Measurements from ENCODE around the gene DNAJC17.

DNAJC17 gene

GRCh38 chr15:40743921-40744814 lies 63.1 kb downstream of the DNAJC17 start:
- Histone ChIP-seq H3K4me3 (ENCODE audit: low read length) (no peak overlapping the region), H3K36me3 (ENCODE audit: insufficient read depth, low read depth, low read length) (peaks cover 35% of the 10 kb centered on the region; the same call in 1 of the 2 replicates), H3K27ac (ENCODE audit: low read length) (no peak overlapping the region), H3K27me3 (ENCODE audit: insufficient read depth, low read length) (no peaks in the 10 kb centered on the region), H3K9me3 (ENCODE audit: insufficient read depth, low read depth, low read length) (no peaks in the 10 kb centered on the region), H3K4me1 (ENCODE audit: insufficient read depth, low read length) (peaks cover 18% of the 10 kb centered on the region; the same call in 1 of the 2 replicates), H3K9ac (ENCODE audit: low read depth, low read length) (no peak overlapping the region)

DNA sequence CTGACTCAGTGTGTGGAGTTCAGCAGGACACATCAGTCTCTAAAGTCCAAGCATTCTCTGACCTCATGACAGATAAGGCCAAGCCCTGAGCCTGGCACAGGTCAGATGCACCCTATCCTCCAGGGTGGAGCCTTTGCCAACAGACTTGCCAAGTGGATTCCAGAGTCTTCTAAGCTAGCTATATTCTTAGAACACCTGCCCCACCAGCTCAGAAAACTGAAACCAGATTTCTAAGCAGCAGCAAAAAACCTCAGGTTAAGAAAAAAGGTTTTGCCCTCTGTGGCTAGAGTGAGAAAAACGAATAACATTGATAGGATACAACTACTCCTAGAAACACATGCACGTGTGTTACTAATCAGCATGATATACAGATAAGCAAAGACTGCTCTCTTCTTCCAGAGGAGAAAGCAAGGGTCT lies 63.8 kb downstream of the DNAJC17 start:
- H3K9me3 ChIP-seq (ENCODE audit: insufficient read depth, low read depth, low read length): no peaks in the 10 kb centered on the region
- H3K4me3 ChIP-seq (ENCODE audit: low read length): no peak overlapping the region
- H3K9ac ChIP-seq (ENCODE audit: low read depth, low read length): no peak overlapping the region
- peaks cover 37% of the 10 kb centered on the region; the same call in 1 of the 2 replicates for H3K36me3 ChIP-seq (ENCODE audit: insufficient read depth, low read depth, low read length)
- peaks cover 23% of the 10 kb centered on the region for H3K4me1 ChIP-seq (ENCODE audit: insufficient read depth, low read length)
- H3K27me3 ChIP-seq (ENCODE audit: insufficient read depth, low read length): no peaks in the 10 kb centered on the region
- H3K27ac ChIP-seq (ENCODE audit: low read length): no peak overlapping the region

DNA sequence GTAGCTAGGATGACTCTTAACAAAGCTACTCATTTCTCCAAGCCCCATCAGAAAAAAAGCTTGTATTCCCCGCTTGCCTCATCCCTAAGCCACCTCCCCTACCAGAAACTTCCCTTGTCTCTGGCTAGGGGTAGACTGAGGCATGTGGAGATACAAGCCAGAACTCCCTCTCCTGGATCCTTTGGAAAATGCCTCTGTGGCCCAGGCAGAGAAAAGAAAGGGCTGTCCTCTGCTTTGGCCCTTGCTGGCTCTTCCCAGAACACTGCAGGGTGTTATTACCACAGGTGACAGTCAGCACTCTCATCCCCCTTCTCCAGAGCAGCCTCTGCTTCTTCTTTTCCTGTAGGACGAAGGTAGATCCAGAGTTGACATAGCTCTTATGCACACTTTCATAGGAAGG lies 67.4 kb downstream of the DNAJC17 start:
- Histone ChIP-seq H3K4me3 (ENCODE audit: low read length) (no peak overlapping the region), H3K9me3 (ENCODE audit: insufficient read depth, low read depth, low read length) (no peaks in the 10 kb centered on the region), H3K4me1 (ENCODE audit: insufficient read depth, low read length) (peaks cover 28% of the 10 kb centered on the region), H3K9ac (ENCODE audit: low read depth, low read length) (peak overlapping the region; percentile 21; the same call in 1 of the 2 replicates), H3K27ac (ENCODE audit: low read length) (no peak overlapping the region), H3K36me3 (ENCODE audit: insufficient read depth, low read depth, low read length) (peaks cover 72% of the 10 kb centered on the region), H3K27me3 (ENCODE audit: insufficient read depth, low read length) (no peaks in the 10 kb centered on the region)

DNA sequence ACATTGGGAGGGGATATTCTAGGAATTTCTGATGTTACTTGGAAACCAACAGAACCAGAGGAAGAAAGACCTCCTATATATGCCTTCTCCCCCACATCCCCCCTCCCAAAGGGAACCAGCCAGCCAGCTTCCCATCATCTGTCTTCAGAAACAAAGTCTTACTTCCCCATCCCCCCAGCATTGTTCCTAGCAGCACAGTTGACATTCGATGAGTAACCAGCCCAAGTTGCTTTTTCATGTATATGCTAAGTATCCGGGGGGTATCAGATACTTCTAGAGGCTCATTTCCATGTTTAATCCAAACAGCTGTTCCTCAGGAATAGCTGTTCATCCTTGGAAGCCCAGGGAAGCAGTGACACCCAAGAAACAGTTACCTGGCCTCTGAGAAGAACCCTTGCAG lies 68.2 kb downstream of the DNAJC17 start:
- no peak overlapping the region for H3K27ac ChIP-seq (ENCODE audit: low read length)
- peaks cover 74% of the 10 kb centered on the region for H3K36me3 ChIP-seq (ENCODE audit: insufficient read depth, low read depth, low read length)
- H3K9me3 ChIP-seq (ENCODE audit: insufficient read depth, low read depth, low read length): no peaks in the 10 kb centered on the region
- H3K4me3 ChIP-seq (ENCODE audit: low read length): peak overlapping the region; percentile 44; the same call in 1 of the 2 replicates
- H3K4me1 ChIP-seq (ENCODE audit: insufficient read depth, low read length): peaks cover 28% of the 10 kb centered on the region
- peak overlapping the region; percentile 55; the same call in 1 of the 2 replicates for H3K9ac ChIP-seq (ENCODE audit: low read depth, low read length)
- no peaks in the 10 kb centered on the region for H3K27me3 ChIP-seq (ENCODE audit: insufficient read depth, low read length)

- Histone ChIP-seq H3K27me3 (ENCODE audit: insufficient read depth, low read length) (no peaks in the 10 kb centered on the region), H3K36me3 (ENCODE audit: insufficient read depth, low read depth, low read length) (peaks cover 76% of the 10 kb centered on the region), H3K27ac (ENCODE audit: low read length) (no peak overlapping the region), H3K4me3 (ENCODE audit: low read length) (no peak overlapping the region), H3K4me1 (ENCODE audit: insufficient read depth, low read length) (peaks cover 28% of the 10 kb centered on the region), H3K9me3 (ENCODE audit: insufficient read depth, low read depth, low read length) (no peaks in the 10 kb centered on the region), H3K9ac (ENCODE audit: low read depth, low read length) (0 out of 2 replicates have a peak overlapping the region, but pooled peaks have one; percentile 9)
These were observed 70.2 kb downstream of the DNAJC17 start for GRCh38 chr15:40737048-40737447.

GRCh38 chr15:40736575-40736974 lies 70.7 kb downstream of the DNAJC17 start:
- H3K27ac ChIP-seq (ENCODE audit: low read length): no peak overlapping the region
- no peak overlapping the region for H3K4me3 ChIP-seq (ENCODE audit: low read length)
- no peaks in the 10 kb centered on the region for H3K9me3 ChIP-seq (ENCODE audit: insufficient read depth, low read depth, low read length)
- H3K27me3 ChIP-seq (ENCODE audit: insufficient read depth, low read length): no peaks in the 10 kb centered on the region
- peaks cover 81% of the 10 kb centered on the region for H3K36me3 ChIP-seq (ENCODE audit: insufficient read depth, low read depth, low read length)
- H3K4me1 ChIP-seq (ENCODE audit: insufficient read depth, low read length): peaks cover 28% of the 10 kb centered on the region
- H3K9ac ChIP-seq (ENCODE audit: low read depth, low read length): no peak overlapping the region

DNA sequence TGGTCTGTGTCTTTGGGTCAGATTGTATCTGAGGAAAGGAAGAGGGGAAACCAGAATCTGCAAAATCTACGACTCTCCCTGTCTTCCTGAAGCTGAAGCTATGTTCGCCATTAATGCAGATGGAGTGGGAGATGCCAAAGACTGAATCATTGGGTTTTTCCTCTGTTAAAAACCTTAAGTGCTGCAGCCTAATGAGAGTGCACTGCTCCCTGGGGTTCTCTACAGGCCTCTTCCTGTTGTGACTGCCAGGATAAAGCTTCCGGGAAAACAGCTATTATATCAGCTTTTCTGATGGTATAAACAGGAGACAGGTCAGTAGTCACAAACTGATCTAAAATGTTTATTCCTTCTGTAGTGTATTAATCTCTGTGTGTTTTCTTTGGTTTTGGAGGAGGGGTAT lies 76.2 kb downstream of the DNAJC17 start:
- Histone ChIP-seq H3K36me3 (ENCODE audit: insufficient read depth, low read depth, low read length) (peaks cover 69% of the 10 kb centered on the region), H3K9me3 (ENCODE audit: insufficient read depth, low read depth, low read length) (no peaks in the 10 kb centered on the region), H3K27ac (ENCODE audit: low read length) (no peak overlapping the region), H3K4me3 (ENCODE audit: low read length) (no peak overlapping the region), H3K27me3 (ENCODE audit: insufficient read depth, low read length) (no peaks in the 10 kb centered on the region), H3K4me1 (ENCODE audit: insufficient read depth, low read length) (no peaks in the 10 kb centered on the region), H3K9ac (ENCODE audit: low read depth, low read length) (no peak overlapping the region)

DNA sequence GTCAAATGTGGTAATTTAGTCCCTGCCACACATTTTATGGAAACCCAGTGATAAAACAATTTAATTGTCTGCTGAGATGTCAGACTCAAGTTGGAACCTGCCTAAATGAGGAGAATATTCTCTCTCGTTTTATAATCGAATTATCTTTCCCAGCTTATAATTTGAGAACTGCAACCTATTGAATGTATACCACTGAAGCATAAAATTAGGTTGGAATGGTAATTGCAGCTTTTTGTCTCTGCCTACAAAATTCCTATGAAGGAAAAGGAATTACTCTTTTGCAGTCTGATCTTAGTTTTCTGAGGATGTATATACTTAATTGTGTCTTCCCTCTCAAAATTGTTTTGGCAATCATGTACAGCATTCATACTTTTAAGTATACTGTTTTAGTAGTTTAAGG lies 83.4 kb downstream of the DNAJC17 start:
- Histone ChIP-seq H3K9ac (ENCODE audit: low read depth, low read length) (no peak overlapping the region), H3K4me3 (ENCODE audit: low read length) (no peak overlapping the region), H3K27ac (ENCODE audit: low read length) (no peak overlapping the region), H3K27me3 (ENCODE audit: insufficient read depth, low read length) (no peaks in the 10 kb centered on the region), H3K36me3 (ENCODE audit: insufficient read depth, low read depth, low read length) (peaks cover 53% of the 10 kb centered on the region), H3K9me3 (ENCODE audit: insufficient read depth, low read depth, low read length) (no peaks in the 10 kb centered on the region), H3K4me1 (ENCODE audit: insufficient read depth, low read length) (no peaks in the 10 kb centered on the region)

DNA sequence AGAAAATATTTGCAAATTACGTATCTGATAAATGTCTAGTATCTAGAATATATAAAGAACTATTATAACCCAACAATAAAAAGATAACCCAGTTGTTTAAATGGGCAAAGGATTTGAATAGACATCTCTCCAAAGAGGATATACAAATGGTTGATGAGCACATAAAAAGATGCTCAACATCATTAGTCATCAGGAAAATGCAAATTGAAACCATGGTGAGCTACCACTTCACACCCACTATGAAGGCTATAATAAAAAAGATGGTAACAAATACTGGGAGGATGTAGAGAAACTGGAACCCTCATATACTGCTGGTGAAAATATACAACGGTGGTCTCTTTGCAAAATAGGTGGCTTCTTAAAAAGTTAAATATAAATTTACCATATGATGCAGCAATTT lies 84.3 kb downstream of the DNAJC17 start:
- Histone ChIP-seq H3K27ac (ENCODE audit: low read length) (no peak overlapping the region), H3K9me3 (ENCODE audit: insufficient read depth, low read depth, low read length) (no peaks in the 10 kb centered on the region), H3K36me3 (ENCODE audit: insufficient read depth, low read depth, low read length) (peaks cover 56% of the 10 kb centered on the region), H3K4me1 (ENCODE audit: insufficient read depth, low read length) (no peaks in the 10 kb centered on the region), H3K4me3 (ENCODE audit: low read length) (no peak overlapping the region), H3K27me3 (ENCODE audit: insufficient read depth, low read length) (no peaks in the 10 kb centered on the region), H3K9ac (ENCODE audit: low read depth, low read length) (no peak overlapping the region)

GRCh38 chr15:40722354-40722753 lies 84.9 kb downstream of the DNAJC17 start:
- Histone ChIP-seq H3K4me3 (ENCODE audit: low read length) (no peak overlapping the region), H3K4me1 (ENCODE audit: insufficient read depth, low read length) (no peaks in the 10 kb centered on the region), H3K27me3 (ENCODE audit: insufficient read depth, low read length) (no peaks in the 10 kb centered on the region), H3K27ac (ENCODE audit: low read length) (no peak overlapping the region), H3K9ac (ENCODE audit: low read depth, low read length) (no peak overlapping the region), H3K36me3 (ENCODE audit: insufficient read depth, low read depth, low read length) (peaks cover 62% of the 10 kb centered on the region), H3K9me3 (ENCODE audit: insufficient read depth, low read depth, low read length) (no peaks in the 10 kb centered on the region)

DNA sequence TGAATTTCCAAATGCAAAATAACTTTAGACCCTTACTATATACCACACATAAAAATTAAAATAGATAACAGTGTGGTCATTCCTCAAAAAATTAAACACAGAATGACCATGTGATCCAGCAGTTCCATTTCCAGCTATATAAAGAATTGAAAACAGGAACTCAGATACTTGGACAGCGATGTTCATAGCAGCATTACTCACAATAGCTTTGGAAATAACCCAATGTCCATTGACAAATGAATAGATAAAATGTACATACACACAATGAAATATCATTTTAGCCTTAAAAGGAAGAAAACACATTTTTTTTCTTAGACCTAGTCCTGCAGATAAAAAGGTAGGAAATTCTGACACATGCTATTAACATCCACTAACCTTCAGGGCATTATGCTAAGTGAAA lies 85.6 kb downstream of the DNAJC17 start:
- Histone ChIP-seq H3K4me3 (ENCODE audit: low read length) (no peak overlapping the region), H3K36me3 (ENCODE audit: insufficient read depth, low read depth, low read length) (peaks cover 66% of the 10 kb centered on the region), H3K9ac (ENCODE audit: low read depth, low read length) (no peak overlapping the region), H3K9me3 (ENCODE audit: insufficient read depth, low read depth, low read length) (no peaks in the 10 kb centered on the region), H3K4me1 (ENCODE audit: insufficient read depth, low read length) (no peaks in the 10 kb centered on the region), H3K27me3 (ENCODE audit: insufficient read depth, low read length) (no peaks in the 10 kb centered on the region), H3K27ac (ENCODE audit: low read length) (no peak overlapping the region)

GRCh38 chr15:40716165-40716564 lies 91.1 kb downstream of the DNAJC17 start:
- Histone ChIP-seq H3K36me3 (ENCODE audit: insufficient read depth, low read depth, low read length) (peaks cover 86% of the 10 kb centered on the region), H3K27me3 (ENCODE audit: insufficient read depth, low read length) (no peaks in the 10 kb centered on the region), H3K9ac (ENCODE audit: low read depth, low read length) (no peak overlapping the region), H3K27ac (ENCODE audit: low read length) (no peak overlapping the region), H3K9me3 (ENCODE audit: insufficient read depth, low read depth, low read length) (no peaks in the 10 kb centered on the region), H3K4me3 (ENCODE audit: low read length) (no peak overlapping the region), H3K4me1 (ENCODE audit: insufficient read depth, low read length) (no peaks in the 10 kb centered on the region)
